GM19351 (cell line): ENCODE results near the gene SMARCA1.
"Not testable (repeated sequence)": the region's sequence is repeated elsewhere in the genome, so short reads cannot be mapped to it uniquely, and the experiment has no call there.

ENCODE experiments used
- ATAC-seq: cut with Tn5 transposase; IDR thresholded peaks from one replicate; pipeline ENCODE4 v1.9.1; 2021; ENCODE audit warnings: mild to moderate bottlenecking, moderate library complexity; ENCODE audit not compliant: unreplicated experiment

SMARCA1 gene, protein sequence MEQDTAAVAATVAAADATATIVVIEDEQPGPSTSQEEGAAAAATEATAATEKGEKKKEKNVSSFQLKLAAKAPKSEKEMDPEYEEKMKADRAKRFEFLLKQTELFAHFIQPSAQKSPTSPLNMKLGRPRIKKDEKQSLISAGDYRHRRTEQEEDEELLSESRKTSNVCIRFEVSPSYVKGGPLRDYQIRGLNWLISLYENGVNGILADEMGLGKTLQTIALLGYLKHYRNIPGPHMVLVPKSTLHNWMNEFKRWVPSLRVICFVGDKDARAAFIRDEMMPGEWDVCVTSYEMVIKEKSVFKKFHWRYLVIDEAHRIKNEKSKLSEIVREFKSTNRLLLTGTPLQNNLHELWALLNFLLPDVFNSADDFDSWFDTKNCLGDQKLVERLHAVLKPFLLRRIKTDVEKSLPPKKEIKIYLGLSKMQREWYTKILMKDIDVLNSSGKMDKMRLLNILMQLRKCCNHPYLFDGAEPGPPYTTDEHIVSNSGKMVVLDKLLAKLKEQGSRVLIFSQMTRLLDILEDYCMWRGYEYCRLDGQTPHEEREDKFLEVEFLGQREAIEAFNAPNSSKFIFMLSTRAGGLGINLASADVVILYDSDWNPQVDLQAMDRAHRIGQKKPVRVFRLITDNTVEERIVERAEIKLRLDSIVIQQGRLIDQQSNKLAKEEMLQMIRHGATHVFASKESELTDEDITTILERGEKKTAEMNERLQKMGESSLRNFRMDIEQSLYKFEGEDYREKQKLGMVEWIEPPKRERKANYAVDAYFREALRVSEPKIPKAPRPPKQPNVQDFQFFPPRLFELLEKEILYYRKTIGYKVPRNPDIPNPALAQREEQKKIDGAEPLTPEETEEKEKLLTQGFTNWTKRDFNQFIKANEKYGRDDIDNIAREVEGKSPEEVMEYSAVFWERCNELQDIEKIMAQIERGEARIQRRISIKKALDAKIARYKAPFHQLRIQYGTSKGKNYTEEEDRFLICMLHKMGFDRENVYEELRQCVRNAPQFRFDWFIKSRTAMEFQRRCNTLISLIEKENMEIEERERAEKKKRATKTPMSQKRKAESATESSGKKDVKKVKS

GRCh38 chrX:129523079-129523911 is at the start of gene SMARCA1:
Gene SMARCA1 (minus strand): TSS chrX:129523490. CDS start chrX:129523370, 120 bp downstream.
- ATAC-seq, result no peak

DNA sequence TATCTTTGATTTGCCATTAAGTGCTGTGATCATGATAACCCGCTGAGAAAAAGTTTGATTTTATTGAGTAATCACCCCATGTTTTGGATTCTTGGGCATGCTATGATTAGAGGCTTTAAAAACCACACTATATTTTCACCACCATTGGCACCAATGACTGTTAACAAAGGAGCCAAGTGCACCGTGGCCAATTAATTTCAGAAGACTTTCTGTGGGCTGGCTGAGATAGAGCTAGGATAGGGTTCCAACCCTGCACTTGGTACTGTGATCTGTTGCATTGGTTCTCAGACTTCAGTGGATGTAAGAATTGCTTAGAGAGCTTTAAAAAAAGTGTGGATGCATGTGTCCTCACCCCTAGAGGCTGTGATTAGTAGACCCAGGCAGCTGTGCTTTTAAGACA is 49.1 kb upstream of the SMARCA1 start:
- ATAC-seq, result no peak

DNA sequence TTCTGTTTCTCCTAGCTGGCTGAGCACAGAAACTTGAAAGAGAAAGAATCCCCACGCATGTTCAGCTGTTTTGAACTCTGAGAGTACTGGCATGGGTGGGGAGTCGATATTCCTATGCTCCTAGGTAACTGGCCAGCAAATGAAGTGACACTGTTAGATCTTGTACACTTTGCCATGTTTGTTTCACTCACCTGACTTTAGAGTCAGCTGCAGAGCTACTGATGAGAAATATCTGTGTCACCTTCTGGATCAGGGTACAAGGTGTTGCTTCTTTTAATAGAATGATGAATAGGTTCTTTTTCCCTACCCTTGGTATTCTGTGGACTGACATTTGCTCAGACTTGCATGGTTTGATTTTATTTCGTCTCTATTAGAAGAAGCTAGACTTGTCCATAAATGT is 45.1 kb upstream of the SMARCA1 start:
- no peak for ATAC-seq

DNA sequence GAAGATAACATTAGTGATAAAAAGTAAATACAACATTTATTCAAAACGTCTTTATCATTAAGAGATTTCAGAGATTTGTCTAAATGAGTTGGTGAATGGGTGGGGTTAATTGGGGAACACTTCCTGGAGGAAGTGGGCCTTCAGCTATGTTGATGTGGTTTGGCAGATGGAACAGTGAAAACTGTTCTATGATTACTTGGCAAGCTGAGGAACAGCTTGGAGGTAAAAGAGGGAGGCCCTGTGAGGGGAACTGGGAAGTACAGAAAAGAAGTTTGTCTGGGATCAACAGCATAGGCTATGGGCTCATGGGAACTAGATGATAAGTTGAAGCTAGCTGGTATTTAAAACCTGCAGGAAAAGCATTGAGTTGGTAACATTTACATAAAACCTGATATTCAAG is 42.8 kb upstream of the SMARCA1 start:
- no peak for ATAC-seq

DNA sequence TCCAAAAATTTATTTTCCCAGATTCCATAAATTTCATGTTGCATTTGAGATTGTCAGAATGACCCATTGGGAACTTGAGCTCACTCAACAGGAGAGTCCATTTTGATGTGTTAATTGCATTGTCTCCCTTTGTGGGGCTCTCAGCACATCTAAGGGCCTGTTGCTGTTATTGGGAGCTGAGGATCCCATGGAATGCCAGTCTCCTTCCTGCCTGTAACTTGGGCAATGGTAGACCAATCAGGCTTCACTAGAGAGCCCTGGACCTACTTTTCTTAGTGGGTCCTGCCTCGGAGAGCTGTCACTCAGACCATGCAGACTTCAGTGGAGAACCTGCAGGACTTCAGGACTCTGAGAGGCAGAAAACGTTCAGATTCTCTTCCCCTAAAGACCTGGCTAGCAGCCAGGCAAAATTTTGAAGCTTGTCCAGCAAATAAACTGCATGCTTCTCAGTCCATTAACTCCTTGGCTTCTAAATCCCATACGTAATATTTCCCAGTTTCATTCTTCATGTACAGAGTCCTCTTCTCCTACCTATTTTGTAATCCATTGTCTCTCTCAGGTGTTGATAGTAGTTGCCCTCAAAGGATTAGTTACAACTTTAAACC is 41.9 kb upstream of the SMARCA1 start:
- ATAC-seq, result no peak

GRCh38 chrX:129564345-129564744 is 41.1 kb upstream of the SMARCA1 start:
- ATAC-seq, result not testable (repeated sequence)

DNA sequence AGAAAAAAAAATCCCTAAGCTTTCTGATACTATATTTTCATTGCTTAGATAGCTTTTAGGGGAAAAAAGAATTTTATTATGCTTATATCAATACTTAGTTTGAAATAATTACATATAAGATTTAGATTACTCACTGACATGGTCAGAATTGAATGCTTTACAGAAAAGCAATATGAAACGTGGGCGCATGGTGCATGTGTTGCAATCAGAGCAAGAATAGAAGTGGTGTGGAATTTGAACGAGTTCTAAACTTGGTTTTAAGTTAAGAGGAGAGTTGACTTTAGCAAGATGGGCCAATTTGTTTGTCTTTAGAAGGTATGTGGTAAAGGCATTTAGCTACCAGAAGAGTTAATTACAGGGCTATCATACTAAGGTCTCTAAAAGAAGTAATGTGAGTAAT is 38.2 kb upstream of the SMARCA1 start:
- ATAC-seq, result no peak

DNA sequence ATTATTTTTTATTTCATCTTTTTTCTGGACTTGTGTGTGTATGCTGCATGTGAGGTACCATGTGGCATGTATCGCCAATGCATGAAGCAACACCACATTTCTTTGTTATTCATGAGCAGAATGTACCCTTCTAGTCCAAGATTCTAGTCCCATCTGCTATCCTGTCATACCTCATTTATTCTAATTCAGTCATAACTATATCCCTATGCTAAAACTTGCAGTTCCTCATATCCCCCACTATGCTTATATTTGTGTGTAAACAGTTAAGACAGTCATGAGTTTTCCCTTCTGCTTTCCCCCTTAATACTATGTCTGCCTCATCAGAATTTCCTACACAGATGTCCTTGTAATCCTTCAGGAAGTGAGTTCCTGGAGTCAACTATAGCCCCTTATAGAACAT is 36.5 kb upstream of the SMARCA1 start:
- no peak for ATAC-seq

- no peak for ATAC-seq
These were observed 34.7 kb upstream of the SMARCA1 start for GRCh38 chrX:129557844-129558480.

DNA sequence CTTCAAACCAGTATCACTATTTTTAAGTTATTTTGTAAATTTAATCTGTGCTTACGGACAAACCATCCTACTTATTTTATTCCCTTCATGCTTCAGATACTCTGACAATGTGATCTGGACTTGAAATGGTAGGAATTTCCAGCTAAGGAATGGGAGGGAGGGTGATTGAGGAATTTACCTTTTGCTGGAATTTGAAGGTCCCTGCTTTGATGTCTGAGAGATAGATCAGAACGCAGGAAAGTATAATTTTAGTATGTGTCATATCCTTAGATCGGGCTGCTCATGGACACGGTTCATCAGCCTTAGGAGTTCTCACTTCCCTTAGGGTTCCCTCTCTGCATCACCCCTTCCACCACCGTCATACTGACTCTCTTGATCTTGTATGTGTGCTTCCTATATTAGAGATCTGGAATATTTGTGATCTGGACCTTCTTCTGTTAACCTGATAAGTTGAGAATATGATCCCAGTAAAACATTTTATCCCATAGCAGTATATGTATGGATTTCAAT is 33.6 kb upstream of the SMARCA1 start:
- ATAC-seq, result no peak

- not testable (repeated sequence) for ATAC-seq
These were observed 31.5 kb upstream of the SMARCA1 start for GRCh38 chrX:129554816-129555215.

GRCh38 chrX:129553619-129554288 is 30.5 kb upstream of the SMARCA1 start:
- ATAC-seq, result peak; percentile 97

DNA sequence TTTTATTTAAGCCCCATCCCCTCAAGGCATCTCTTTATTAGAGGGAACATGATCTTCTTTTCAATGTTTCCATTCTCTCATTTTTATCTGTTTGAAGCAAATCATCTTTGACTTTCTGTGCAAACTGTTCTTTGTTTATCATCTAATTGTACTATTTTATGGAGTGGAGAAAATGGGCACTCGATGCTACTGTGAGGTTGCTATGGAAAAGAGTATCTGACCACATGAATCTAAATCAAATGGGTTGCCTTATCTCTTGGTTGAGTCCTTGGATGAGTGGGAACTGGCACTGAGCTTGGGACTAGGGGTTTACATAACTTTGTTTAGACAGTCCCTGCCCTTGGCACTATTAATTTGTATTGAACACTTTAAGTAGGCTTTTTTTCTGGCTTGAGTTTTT is 25.8 kb upstream of the SMARCA1 start:
- no peak for ATAC-seq

DNA sequence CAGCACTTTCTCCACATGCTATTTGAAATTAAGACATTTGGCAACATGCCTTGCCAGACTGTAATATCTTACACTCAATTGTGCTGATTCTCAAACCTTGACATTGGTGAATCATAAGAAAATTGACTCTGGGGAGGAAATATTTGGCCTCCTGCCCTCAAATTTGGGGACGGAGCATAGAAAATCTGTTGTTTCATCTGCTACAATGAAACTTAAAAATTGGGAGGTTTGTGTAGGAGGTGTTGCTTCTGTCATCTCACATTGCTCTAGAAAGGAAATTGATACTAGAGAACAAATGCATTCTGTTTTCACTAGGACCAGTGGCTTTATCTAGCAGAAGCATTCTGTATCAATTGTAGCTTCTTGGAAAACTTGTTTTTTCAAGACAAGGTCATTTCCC is 22.1 kb upstream of the SMARCA1 start:
- no peak for ATAC-seq

- no peak for ATAC-seq
These were observed 21.5 kb upstream of the SMARCA1 start for GRCh38 chrX:129544780-129545179.

DNA sequence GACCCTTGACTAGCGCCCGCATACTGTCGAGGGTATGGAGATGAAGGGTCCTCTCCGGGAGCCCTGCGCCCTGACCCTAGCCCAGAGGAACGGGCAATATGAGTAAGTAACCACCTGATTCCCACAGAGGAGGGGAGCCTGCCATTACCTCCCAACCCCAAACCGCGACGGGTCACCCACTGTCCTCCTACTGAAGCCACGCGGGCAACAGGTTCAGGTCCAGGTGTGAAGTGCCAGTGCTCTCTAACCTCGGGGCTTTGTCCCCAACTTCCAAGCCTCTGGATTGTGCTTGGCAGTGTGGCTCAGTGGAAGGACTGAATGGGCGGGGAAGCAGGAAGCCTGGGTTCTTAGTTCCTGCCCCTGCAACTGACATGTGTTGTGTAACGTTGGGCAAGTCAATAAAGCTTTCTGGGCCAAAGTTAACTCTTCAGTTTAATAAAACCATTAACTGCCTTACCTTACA is 17.5 kb upstream of the SMARCA1 start:
- peak; percentile 15 for ATAC-seq

- ATAC-seq, result peak; percentile 98
These were observed 16.9 kb upstream of the SMARCA1 start, which contains the start of gene OCRL for GRCh38 chrX:129540068-129540653. Gene OCRL (plus strand): TSS chrX:129540259. CDS start chrX:129540440, 181 bp downstream.

DNA sequence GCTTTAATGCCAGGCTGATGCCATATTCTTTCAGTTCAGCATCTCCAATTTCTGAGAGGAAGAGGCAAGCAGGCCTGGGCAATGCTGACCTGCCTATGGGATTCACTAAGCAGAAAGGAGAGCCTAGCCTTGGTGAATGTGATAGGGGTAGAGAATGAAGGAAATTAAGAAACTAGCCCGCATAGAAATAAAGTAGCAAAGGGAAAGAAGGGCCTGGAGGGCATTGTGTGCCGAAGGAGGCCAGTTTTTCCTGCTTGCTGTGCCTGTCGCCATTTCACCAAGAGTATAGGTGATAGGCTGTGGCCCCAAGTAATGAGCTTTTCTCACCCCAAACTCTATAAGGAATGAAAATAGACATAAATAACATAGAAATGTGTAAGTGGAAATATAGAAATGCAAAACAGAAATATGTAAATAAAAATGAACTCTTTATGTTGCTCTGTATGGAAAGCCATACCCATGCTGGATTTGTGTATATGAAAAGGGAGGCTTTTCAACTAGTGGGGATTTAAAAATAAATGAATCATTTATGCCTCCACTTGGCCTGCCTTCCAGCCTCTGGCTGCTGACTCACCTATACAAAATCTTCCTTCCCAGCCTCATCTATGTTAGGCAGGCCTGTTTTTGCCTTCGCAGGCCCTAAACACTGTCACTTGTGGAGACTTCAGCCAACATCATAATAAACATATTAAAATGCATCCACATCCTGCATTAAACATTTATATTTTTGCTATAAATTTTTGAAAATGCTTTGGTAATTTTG is 11.7 kb upstream of the SMARCA1 start:
- ATAC-seq, result no peak
